KMS-11 (cell line): ENCODE measurements around the gene SPRY1.

ENCODE experiments used
- H2AFZ ChIP-seq: fragments of 200-600 bp; sonication (generic); 2 replicates; pipeline ENCODE4 v1.6.1; 2016; ENCODE audit warnings: antibody characterized with exemption, mixed run types, low read depth
- H3K27ac ChIP-seq: fragments of 200-600 bp; sonication (generic); 2 replicates; pipeline ENCODE4 v1.6.1; 2016; ENCODE audit warnings: mild to moderate bottlenecking, mixed run types
- H3K27me3 ChIP-seq: fragments of 200-600 bp; sonication (generic); 2 replicates; pipeline ENCODE4 v1.6.1; 2017; ENCODE audit warnings: mild to moderate bottlenecking, low read depth, mixed run types, moderate library complexity; ENCODE audit not compliant: insufficient read depth
- H3K36me3 ChIP-seq: fragments of 200-600 bp; sonication (generic); 2 replicates; pipeline ENCODE4 v1.6.1; 2017; ENCODE audit warnings: mild to moderate bottlenecking, mixed run types; ENCODE audit not compliant: insufficient read depth
- H3K4me1 ChIP-seq: fragments of 200-600 bp; sonication (generic); 2 replicates; pipeline ENCODE4 v1.6.1; 2016; ENCODE audit warnings: mild to moderate bottlenecking, low read depth, mixed run types; ENCODE audit not compliant: poor library complexity, severe bottlenecking
- H3K4me2 ChIP-seq: fragments of 200-600 bp; sonication (generic); 2 replicates; pipeline ENCODE4 v1.7.0; 2016; ENCODE audit warnings: mild to moderate bottlenecking, mixed run types
- H3K4me3 ChIP-seq: fragments of 200-600 bp; sonication (generic); IDR thresholded peaks from 2 replicates; pipeline ENCODE4 v1.6.1; 2017; ENCODE audit warnings: low read depth, low read length, mixed read lengths; ENCODE audit not compliant: insufficient read depth
- H3K79me2 ChIP-seq: fragments of 200-600 bp; sonication (generic); 2 replicates; pipeline ENCODE4 v1.6.1; 2016; ENCODE audit warnings: low read depth, mixed run types; ENCODE audit not compliant: insufficient read depth
- H3K9ac ChIP-seq: fragments of 200-600 bp; sonication (generic); 2 replicates; pipeline ENCODE4 v1.6.1; 2016; ENCODE audit warnings: mild to moderate bottlenecking, mixed run types
- H4K20me1 ChIP-seq: fragments of 200-600 bp; sonication (generic); 2 replicates; pipeline ENCODE4 v1.6.1; 2016; ENCODE audit warnings: mild to moderate bottlenecking, mixed run types; ENCODE audit not compliant: insufficient read depth
- CTCF ChIP-seq: fragments of 200-600 bp; sonication (generic); conservative IDR thresholded peaks from 2 replicates; pipeline ENCODE4 v1.6.1; 2017; ENCODE audit warnings: low read depth, mild to moderate bottlenecking, antibody characterized with exemption, low read length, moderate library complexity, mixed read lengths

Gene SPRY1

DNA sequence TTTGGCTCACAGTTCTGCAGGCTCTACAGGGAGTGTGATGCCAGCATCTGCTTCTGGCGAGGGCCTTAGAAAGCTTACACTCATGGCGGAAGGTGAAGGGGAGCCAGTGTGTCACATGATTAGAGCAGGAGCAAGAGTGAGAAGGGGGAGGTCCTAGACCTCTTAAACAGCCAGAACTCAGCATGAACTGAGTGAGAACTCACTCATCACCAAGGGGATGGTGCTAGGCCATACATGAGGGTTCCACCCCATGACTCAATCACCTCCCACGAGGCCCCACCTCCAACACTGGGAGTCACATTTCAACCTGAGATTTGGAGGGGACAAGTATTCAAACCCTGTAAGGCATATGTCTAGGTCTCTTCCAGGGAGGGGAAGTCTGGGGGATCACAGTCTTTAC is 33.4 kb downstream of the SPRY1 start:
- Histone ChIP-seq H2AFZ (no peak overlapping the region), H3K9ac (no peak overlapping the region), H3K79me2 (no peaks in the 10 kb centered on the region), H3K27ac (no peak overlapping the region), H4K20me1 (no peaks in the 10 kb centered on the region), H3K4me2 (no peak overlapping the region), H3K36me3 (no peaks in the 10 kb centered on the region), H3K27me3 (no peaks in the 10 kb centered on the region), H3K4me1 (no peaks in the 10 kb centered on the region), H3K4me3 (no peak overlapping the region)
- TF ChIP-seq CTCF: no peak

- no peaks in the 10 kb centered on the region for H3K36me3 ChIP-seq
- H4K20me1 ChIP-seq: no peaks in the 10 kb centered on the region
- no peak overlapping the region for H3K4me2 ChIP-seq
- H3K4me1 ChIP-seq: no peaks in the 10 kb centered on the region
- no peak overlapping the region for H2AFZ ChIP-seq
- no peaks in the 10 kb centered on the region for H3K79me2 ChIP-seq
- no peak overlapping the region for H3K9ac ChIP-seq
- H3K27me3 ChIP-seq: no peaks in the 10 kb centered on the region
- no peak overlapping the region for H3K4me3 ChIP-seq
- H3K27ac ChIP-seq: no peak overlapping the region
- TF ChIP-seq CTCF: no peak
These were observed 33.9 kb downstream of the SPRY1 start for GRCh38 chr4:123430501-123430900.

DNA sequence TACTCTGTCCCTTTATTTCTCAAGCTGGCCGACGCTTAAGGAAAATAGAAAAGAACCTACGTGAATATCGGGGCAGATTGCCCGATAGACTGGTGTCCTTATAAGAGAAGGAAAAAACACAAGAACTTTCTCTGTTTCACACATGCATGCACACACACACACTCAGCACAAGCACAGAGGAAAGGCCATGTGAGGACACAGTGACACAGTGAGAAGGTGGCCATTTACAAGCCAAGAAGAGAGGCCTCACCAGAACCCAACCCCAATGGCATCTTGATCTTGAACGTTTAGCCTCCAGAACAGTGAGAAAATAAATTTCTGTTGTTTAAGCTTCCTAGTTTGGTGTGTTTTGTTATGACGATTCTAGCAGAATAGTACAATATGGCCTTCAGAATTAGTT is 37.0 kb downstream of the SPRY1 start:
- Histone ChIP-seq H3K4me3 (no peak overlapping the region), H3K36me3 (no peaks in the 10 kb centered on the region), H2AFZ (no peak overlapping the region), H4K20me1 (no peaks in the 10 kb centered on the region), H3K27me3 (no peaks in the 10 kb centered on the region), H3K9ac (no peak overlapping the region), H3K27ac (no peak overlapping the region), H3K4me2 (no peak overlapping the region), H3K79me2 (no peaks in the 10 kb centered on the region), H3K4me1 (no peaks in the 10 kb centered on the region)
- no peak for TF ChIP-seq CTCF

DNA sequence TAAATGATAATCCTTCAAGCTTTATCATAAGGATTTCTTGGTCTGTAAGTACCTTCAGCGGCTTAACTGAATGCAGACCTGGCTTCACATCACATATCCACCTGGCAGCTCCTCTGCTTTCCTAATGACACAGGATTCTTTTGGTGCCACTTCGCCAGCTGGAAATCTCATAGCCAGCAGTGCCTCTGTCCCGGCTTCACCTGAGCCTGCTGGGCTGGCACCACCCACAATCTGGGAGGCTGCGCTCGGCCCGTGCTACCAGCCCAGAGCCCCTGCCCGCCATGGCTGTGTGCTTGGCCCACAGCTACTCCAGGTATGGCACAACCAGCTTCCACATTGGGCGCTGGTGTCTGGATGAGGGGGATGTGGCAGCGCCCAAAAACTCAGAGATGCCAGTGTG is 37.4 kb downstream of the SPRY1 start:
- Histone ChIP-seq H3K27ac (no peak overlapping the region), H3K4me2 (no peak overlapping the region), H4K20me1 (no peaks in the 10 kb centered on the region), H3K79me2 (no peaks in the 10 kb centered on the region), H2AFZ (no peak overlapping the region), H3K9ac (no peak overlapping the region), H3K4me3 (no peak overlapping the region), H3K4me1 (no peaks in the 10 kb centered on the region), H3K27me3 (no peaks in the 10 kb centered on the region), H3K36me3 (no peaks in the 10 kb centered on the region)
- TF ChIP-seq CTCF: no peak
